ENCODE results near the gene INPP5A.
A peak's percentile ranks its signal among the peaks of the same experiment; 100 is the strongest.

The INPP5A gene

DNA sequence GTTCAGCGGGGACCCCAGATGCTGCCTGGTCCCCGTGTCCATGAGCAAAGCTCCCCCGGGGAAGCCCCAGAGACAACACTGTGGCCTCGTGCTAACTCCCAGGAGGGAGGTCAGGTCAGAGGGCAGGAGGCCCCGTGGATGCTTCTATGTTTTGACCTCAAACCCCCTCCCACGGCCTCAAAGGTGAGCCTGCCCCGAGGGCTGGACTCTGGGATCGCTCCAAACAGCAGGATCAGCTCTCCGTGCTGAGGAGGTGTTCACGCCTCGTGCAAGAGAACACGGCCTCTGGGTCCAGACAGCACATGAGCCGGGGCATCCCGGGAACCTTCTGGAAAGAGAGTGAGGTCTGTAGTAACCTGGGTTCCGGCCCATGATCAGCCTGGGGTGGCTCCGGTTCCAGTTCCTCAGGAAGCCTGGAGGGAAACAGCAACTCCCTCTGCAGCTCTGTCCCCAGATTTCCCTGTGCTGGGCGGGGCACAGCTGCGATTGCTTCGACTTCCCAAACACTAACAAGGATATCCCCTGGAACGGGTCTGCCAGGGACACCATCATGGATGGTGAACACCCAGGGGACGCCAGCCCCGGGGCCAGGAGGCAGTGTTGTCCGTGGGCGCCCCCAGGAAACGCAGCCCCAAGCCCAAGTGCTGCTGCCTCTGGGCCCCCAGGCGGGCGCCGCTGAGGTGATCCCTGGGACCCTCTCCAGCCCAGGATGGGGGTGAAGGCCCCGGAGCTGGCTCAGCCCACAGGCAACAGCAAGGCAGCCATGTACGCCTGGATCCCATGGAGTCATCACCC is 18.0 kb upstream of the INPP5A start:
- no peak for DNase-seq

DNA sequence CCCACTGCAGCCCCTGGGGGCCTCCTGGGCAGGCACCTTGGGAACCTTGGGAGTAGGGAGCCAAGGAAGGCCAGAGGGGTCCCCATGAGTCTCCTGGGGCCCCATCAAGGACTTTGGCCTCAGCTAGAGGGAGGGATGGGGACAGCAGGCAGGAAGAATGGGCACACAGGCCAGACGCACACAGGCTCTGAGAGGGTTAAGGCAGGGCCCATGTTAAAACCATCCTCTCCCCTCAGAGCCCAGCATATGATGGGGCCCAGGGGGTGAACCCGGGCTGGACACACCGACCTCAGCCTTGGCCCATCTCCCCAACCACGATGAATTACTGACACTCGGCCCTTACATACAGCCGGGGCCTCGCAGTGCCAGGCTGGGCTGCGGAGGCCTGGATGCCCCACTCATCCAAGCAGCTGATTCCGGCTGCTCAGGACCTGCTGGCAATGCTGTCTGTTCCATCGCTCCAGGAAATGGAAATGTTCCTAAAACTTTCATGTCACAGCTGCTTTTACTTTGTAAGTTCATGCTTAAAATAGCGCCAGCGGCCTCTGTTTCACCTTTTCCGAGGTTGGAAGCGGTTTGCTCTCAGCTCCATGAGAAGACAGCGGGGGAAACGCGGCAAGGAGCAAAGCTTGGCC is 17.3 kb upstream of the INPP5A start:
- peak; percentile 84 for DNase-seq

DNA sequence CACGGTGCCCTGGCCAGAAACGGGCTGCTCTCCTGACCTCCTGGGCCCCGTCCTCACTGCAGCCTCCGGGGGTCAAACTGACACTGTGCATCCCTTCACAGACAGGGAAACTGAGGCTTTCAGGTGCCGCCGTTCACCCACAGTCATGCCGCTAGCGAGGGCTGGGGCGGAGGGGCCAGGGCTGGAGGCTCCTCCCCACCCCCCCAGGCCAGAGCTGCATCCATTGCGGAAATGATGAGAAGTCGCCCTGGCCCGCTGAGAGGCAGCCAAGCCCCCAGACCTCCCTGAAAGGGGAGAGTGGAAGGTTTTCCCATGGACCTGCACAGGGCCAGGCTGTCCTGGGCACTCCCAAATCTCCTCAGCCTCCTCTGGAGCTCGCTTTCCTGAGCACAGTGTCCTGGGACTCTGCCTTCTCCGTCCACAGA is 16.5 kb upstream of the INPP5A start:
- DNase-seq = no peak

DNA sequence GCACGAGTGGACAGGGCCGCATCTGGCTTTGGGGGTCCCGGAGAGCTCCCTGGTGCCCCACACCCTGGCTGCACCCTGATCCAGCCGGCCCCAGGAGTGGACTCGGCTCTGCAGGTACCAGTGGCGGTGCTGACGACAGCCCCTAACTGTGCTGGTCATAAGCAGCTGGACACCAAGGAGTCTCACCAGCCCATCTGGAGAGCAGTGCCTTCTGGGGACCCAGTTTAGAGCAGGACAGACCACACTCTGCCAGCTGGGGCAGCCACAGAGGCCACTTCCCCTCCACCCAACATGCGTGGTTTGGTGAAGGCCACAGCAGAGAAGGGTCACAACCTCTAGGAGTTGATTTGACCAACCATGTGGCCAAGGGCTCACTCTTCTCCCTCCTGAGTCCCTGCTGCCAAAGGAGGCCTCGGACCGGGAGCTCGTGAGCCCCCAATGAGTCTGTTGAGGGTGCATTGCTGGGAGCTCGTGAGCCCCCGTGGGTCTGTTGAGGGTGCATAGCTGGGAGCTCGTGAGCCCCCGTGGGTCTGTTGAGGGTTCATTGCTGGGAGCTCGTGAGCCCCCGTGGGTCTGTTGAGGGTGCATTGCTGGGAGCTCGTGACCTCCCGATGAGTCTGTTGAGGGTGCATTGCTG is 16.0 kb upstream of the INPP5A start:
- DNase-seq = no peak

DNA sequence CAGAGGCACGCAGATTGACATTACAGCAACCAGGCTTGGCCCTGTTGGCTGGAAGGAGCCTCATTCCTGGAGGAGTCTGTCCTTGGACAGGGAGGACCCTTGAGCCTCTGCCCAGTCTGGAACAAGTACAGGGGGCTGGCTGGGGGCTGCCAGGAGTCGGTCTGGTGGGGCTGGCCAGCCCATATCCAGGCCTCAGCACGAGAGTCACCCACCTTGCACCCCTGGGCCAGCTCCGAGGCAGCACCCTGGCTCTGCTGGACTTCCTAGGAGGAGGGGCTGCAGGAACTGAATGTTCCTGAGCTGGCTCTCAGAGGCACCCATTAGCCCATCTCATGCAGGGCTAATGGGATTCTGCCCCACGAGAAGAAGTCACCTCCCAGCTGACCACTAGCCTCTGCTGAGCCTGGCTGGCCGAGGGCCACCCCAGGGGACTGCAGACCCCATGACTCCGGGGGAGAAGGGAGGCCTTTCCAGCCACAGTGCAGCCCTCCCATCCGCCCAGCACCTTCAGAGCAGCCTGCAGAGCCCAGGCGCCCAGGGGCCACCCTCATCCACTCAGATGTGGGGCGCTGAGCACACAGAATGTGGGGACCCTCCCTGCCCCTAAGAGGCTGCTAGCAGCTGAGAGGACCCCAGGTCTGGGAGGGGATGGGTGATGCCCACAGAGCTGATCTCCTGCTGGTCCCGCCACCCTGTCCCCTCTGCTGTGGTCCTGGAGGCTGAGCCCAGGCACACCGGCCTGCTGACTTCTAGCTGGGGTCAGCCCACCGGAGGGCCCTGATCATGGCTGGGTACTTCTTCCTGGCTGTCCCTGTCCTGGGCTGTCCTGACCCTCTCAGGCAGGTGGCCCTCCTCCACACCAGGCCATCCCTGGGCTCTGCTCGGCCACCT is 14.8 kb upstream of the INPP5A start:
- no peak for DNase-seq

DNA sequence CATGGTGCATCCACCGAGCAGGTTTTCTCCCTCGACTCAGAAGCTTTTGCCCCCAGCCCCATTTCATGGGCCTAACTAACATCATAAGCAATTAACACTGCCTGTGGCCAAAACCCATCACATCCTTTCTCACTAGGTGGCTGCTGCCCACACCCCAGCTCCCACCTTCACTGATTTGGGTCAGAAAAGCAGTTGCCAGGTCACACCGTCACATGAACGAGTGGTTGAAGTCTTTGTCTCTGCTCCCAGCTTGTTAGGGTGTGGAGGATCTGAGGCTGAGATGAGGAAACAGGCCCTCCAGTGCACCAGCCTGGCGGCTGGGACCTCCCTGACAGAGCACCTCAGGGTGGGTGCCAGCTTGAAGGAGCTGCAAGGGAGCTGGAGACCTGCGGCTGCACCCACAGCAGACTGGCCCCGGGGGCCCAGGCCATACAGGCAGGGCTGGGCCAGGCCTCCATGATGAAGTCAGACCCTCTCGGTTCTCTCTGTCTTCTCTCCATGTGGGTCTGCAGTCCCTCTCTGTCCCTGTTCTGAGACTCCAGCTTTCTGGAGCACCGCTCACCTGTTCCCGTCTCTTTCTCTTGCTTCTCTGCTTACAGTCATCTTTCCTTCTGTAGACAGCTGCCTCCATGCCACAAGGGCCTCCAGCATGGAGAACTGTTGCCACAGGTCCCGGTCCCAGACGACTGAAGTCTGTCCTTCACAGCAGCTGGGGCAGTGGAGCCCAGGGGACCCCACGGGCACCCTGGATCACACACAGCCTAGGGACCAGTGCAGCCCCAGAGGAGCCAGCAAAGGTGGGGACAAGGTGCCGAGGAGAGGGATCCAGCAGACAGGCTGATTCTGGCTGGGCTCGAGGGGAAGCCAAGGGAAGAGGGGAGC is 13.8 kb upstream of the INPP5A start:
- DNase-seq = no peak

DNA sequence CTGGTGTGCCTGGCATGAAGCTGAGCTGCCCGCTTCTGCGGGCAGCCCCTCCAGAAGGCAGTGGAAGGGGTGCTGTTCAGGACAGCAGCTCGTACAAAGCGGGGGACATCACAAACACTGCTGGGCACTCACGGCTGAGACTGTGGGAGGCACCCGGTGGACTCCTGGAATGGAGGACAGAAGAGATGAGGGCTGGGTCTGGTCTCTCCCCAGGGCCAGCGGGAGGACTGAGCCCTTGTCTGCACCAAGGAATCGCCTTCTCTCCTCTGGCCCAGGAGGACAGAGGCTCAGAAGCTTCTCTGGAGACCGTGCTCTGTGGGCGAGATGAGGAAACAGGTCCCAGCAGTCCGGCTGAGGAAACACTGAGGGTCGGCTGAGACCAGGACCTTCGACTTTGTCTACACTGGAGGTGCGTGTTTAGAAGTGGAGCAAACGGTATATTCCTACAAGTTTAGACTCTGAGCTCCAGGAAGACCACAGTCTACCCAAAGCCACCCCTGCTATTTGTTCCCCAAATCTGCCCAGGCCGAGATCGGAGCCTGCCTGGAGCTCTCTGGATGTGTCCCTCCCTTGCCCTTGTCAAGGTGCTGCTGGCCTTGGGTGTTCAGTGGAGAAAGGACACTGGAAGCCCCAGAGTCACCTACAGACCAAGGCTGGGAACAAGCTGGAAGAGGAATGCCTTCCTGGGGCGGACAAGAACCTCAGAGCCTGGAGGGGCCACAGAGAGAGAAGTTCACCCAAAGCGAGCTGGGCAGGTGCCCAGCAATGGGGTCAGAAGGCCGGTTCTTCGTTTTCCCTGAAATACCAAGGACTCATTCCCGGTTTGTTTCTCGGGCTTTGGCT is 12.9 kb upstream of the INPP5A start:
- DNase-seq = no peak

DNA sequence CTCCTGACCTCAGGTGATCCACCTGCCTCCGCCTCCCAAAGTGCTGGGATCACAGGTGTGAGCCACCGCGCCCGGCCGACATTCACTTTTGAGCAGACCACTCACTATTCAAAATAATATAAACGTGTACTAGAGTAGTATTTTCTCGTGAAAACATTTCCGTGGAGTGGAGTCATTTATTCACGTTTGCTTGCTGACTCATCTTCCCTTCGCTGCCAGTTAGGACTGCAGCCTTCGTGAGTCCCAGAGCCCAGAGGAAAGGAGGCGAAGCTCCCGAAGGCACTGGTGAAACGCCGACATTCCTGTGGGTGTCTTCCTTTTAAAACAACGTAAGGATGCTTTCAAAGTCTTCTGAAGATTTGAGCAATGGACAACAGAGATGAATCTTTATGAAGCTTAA is 10.9 kb upstream of the INPP5A start:
- peak; percentile 72 for DNase-seq

DNA sequence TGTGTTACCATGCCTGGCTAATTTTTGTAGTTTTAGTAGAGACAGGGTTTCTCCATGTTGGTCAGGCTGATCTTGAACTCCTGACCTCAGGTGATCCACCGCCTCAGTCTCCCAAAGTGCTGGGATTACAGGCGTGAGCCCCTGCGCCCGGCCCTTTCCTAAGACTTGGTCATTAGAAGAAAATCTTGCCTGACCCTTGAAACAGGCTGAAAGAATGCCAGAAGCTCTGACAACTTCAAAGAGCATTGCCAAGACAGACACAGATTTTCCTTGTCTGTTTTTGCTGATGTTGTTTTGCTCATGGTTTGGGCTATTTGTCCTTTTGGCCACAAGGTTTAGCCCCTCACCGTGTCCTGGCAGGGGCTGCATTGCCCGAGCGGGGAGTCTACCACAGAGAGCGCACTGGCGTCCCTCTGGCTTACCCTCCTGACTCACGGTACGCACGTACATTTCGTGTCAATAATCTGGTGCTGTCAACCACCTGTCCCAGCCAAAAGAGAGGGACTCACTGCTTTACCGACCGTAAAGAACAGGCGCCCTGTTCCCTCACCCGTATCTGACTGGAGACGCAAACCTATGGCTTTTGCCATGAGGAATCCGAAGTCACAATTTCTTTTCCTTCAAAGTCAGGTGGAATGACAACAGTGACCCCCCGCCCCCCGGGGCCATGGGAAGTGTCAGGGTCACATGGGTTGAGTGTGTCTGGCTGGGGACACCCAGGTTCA is 10.1 kb upstream of the INPP5A start:
- DNase-seq = no peak

DNA sequence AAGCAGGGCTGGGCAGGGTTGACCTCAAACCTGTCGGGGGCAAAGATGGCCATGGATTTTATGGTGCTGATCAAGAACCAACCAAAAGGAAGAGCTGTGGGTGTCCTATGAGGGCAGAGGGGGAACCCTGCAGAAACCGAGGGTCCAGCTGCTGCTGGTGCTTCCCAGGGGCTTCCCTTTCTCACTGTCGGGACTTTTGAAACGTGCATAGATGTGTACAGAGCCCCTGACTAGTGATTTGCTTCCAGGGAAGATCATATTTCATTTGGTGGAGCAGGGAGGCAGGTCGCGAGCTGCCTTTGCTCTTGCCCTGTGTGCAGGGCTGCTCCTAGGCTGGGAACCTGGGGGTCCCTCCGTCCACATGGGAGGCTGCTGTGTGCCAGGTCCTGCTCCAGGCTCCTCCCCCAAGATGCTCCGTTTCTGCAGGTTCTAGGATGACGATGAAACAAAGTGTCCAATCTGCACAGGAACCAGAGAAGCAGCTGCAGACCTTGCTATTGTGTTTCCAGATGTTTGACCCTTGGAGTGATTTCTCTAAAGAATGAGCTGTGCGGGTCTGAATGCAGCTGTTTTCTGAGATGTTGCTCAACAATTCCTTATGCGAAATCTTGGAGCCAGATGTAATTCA is 9.4 kb upstream of the INPP5A start:
- peak; percentile 32 for DNase-seq

DNA sequence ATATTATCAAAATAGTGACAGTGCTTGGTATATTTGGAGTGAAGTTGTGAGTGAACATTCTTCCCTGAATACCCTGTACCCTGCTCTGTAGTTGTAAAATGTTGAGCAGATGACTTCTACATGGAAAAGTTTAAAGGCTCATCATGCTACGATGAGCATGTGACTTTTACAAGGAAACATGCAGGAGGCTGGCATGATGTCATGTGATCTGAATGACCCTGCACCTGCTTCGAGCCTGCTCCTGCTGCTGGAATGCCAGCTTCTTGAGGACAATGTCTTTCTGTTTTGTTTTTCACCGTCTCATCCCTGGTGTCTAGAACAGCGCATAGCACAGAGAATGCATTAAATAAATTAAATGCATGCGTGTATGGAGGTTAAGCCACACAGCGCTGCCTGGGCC is 5.4 kb upstream of the INPP5A start:
- no peak for DNase-seq

DNA sequence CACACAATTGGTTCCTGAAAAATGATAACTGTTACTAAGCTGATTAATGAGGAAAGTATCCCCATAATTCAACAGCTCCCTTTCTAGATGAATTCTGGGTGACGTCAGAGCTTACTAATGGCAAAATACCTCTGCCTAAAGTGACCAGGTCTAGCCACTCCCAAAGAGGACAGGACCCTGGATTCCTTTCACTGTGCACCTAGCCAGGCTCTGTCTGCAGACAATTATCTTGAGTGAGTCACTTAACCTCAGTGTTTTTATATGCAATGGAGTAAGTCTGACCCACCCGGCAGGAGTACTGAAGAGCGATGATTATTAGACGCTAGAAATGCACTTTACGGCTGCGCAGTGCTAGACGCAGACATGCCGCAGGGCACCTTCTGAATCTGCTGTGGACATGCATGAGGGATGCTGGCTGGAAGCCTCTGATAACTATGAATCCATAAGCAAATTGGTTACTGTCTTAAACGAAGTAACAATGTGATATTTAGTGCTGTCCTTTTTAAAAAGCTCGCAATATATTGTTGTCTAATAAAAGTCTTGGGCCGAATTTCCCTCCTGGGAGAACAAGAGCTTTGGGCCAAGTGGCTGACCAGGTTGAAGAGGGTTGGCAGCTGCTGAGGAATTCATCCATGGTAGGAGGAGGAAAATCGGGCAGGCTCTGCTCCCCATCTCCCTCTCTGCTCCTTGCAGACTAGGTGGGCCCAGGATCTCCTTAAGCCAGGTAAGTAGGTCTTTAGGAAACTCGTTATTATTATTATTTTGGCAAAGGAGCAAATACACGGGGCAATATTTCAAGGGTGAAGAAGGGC is 4.6 kb upstream of the INPP5A start:
- peak; percentile 92 for DNase-seq

DNA sequence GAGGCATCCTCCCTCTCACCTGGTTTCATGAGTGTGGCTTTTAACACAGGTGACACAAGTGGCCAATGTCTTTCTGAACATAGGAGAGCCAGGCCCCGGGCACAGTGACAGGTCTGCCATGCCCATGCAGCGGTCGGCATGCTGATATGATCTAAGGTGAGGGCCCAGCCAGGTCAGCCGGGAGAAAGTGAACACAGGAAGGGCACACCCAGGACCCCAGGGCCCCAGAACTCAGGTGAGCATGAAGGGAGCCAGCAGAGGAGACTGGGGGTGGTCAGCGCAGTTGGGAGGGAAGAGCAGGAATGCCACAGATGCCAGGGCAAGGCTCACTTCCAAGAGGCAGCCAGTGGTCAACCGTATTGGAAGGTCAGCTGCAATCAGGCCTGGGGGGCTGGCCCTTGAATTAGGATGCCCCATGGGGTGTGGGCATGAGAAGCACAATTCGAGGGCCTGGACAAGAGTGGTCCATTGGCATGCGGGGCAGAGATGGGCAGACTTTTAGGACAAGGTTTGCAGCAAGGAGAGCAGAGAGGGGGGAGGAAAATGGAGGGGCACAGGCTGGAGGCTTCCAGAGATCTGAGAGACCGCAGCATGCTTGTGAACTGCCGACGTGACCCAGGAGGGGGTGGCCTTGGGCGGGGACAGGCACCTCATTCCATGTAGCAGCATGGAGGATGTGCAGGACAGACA is 3.9 kb upstream of the INPP5A start:
- no peak for DNase-seq

DNA sequence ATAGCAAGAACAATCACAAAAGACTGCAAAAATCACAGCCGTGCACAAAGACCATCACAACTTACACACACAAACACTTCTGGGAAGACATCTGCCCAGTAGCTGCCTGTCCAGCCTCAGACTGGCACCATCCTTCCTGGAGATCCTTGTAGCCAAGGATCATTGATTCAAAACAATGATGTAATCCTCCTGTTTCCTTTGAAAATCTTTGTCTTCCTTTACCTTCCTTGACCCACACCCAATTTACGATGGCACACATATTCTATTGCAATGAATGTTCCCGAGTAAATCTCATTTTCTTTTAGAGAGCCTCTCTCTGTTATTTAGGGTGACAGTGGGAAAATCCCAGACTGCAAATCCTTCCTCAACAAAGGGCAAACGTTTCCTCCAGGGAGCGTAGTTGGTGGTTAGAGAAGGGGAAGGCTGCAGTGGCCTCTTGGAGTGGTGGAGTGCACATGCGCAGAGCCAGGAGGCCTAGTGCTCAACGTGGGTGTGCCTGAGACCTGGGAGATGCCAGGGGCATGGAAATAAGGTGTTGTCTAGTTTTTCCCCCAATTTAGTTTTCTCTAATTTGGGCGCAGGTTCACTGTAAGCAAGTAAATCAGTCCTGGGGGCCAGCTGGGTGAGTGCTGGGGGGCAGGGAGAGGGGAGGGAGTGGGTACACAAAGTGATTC is 3.1 kb upstream of the INPP5A start:
- no peak for DNase-seq

DNA sequence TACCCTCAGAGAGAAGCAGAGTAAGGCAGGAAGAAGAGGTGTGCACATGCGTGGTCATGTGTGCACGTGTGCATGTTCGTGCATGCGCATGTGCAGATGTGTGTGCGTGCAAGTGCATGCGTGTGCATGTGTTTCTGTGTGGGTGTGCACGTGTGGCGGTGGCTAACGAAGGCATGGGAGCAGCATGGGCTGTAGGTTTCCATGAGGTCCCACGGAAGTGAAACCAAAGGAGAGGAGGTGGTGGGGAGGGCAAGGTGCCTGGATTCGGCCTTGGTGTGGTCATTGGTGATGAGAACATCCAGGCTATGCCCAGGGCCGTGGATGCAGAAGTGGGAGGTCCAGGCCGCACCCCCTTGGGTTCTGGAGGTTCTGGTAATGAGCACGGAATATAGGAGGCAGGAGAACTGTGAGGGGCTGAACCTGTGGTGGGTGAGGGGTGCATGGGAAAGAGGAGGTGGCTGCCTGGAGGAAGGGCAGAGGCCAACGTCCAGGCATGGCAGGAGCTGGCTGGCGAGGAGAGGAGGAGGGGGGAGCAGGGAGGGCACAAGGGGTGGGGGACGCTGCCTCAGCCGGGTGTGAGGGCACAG is 2.4 kb upstream of the INPP5A start:
- DNase-seq = no peak

DNA sequence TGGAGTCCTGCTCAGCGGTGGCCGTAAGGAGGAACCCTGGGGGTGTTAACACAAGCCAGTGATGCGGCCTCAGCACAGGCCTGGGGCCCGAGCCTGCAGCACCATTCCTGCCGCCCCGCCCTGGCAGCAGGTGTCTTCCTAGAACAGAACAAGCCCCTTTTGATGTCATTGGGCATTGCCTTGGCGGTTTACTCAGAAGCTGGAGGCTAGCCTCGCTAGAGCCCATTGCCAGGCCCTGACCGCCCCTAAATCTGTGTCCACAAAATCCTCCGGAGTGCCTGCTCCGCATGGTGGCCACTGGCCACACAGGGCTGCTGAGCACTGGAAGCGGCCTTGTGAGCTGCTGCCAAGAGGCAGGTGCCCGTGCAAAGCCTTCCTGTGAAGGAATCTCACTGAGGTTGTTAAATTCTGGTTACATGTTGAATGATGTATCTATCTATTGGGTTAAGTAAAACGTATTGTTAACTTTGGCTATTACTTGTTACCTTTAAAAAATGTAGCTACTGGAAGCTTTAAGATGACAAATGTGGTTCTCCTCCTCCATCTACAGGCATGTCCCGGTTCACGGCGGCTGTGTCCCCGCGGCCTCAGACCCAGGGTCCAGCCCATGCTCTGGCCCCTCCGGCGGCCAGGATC is 1.2 kb upstream of the INPP5A start:
- no peak for DNase-seq
